ENCODE data around the gene STMN1.

DNA sequence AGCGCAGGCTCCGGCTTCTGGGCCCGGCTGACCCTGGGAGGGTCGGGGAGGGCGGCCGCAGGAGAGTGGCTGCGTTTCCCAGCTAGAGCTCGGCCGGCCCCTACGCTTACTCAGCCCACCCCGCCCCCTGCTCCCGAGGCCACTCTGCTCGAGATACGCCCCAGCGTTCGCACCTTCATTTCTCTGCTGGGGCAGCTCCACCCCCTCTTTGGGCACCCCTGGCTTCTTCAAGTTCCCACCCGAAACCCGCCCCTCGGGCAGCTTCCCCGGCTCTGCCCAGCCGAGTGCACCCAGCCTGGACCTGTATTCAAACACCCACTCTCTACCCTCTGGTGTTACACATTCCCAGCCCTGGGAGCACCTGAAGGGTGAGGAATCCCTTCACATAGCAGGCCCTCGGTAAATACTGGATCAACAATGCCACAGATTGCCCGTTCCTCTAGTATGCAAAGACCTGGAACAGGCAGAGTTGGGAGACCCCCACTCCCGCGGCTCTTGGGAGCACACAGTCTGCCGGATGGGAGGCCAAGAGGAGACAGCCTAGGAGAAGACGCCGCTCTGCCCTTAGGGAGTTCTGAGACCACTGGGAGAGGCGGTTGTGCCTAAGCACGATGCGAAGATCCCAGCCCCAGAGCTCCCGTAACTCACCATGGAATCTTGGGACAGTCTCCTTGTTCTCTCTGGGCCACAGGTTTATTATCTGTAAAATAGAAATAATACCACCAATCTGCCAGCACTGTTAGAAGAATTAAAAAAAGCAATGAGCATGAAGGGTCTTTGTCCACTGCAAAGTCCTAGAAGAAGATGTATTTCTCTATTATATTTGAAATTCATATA lies 30.1 kb downstream of the STMN1 start:
- TF ChIP-seq CTCF (optimal IDR thresholded peaks at IDR 0.05 in 1 of 3, IDR thresholded peaks at IDR 0.05 in 1 of 3, conservative IDR thresholded peaks at IDR 0.05 in 1 of 3; ENCODE audit: extremely low read depth in 1 of 3, insufficient read depth in 2 of 3, low read length in 3 of 3) (no peak), EZH2 (IDR thresholded peaks at IDR 0.05; ENCODE audit: low read length) (no peak)
